Dermis microvascular lymphatic vessel endothelial cell (primary cell): ENCODE measurements around the gene DNAAF2. TPM values are rescaled to one million over a fixed set of nuclear protein-coding genes. Genes with fewer than 3 reads are reported as not detected.
"Not testable (repeated sequence)": the region's sequence is repeated elsewhere in the genome, so short reads cannot be mapped to it uniquely, and the experiment has no call there.

Experiments used
- DNase-seq, 2 donors: peaks; one replicate each; pipeline versions ENCODE4 v3.0.0 to v3.0.0-alpha.2; 2010; ENCODE audit warnings: low read depth in 2 of 2
- total RNA-seq: library from RNA; depleted of rRNA; stranded (reverse); fragments of >200 nt; gene quantifications from 2 replicates; pipeline ENCODE4 v1.2.1, GENCODE V29; 2014

DNAAF2 gene
- total RNA-seq, 1 donor from 2014 or later: 7.2 TPM

DNA sequence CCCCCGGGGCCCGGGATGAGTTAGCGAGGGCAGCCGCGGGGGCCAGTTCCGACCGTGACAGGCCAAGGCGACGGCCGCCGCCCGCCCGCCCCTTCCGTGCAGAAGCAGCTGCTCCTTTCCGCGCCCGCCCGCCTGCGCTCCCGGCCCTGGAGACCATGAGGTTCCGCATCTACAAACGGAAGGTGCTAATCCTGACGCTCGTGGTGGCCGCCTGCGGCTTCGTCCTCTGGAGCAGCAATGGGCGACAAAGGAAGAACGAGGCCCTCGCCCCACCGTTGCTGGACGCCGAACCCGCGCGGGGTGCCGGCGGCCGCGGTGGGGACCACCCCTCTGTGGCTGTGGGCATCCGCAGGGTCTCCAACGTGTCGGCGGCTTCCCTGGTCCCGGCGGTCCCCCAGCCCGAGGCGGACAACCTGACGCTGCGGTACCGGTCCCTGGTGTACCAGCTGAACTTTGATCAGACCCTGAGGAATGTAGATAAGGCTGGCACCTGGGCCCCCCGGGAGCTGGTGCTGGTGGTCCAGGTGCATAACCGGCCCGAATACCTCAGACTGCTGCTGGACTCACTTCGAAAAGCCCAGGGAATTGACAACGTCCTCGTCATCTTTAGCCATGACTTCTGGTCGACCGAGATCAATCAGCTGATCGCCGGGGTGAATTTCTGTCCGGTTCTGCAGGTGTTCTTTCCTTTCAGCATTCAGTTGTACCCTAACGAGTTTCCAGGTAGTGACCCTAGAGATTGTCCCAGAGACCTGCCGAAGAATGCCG is 13.7 kb downstream of the DNAAF2 start:
- DNase-seq: peak in 1 of 2 donors; percentile 75

DNA sequence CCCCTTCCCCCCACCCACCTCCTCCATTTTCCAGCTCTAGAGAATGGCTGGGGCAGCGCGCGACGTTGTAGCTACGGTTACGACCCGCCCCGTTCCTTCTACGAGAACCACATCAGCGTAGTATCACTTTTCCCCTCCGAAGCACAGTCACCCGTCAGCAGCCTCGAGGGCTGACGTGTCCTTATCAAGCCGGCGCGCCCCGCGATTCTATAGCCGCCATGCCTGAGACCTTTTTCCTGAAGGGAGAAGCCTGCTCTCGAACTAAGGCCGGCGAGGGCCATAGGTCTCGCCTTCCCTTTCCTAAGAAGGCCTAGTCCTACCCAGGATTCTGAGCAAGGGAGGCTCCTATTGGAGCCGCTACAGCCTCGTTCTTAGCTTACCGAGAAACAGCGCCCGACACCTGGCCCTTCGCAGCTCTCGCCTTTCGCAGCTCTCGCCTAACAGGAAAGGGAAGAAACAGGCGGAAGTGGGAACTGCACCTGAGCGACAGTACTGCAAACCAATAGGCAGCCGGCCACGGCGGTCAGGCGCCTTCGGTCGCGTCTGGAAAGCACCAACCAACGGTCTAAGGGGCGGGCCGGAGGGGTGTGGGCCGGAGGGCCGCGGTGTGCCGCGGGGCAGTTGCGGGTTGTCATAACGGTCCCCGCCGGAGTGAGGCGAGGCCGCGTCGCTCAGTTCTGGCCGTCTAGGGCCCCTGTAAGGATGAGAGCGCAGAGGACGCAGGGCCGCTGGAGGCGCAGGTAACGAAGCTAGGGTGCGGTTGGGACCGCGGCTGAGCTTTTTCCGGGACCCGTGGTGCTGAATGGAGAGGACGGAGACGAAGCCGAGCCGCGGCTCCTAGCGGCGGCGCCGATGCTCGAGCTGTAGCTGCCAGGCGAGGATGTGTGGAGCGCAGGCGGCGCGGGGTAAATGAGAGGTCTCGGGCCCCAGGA is 14.6 kb downstream of the DNAAF2 start, which contains the start of the genes MGAT2 and RPL36AL:
MGAT2 (plus strand) TSS at position 618 of the 932 bp plus-strand sequence. CDS start 470 bp downstream, outside the sequence.
RPL36AL (minus strand) TSS at position 445 of the 932 bp plus-strand sequence. CDS start 1,522 bp downstream, outside the sequence.
- peak; percentile 97 to 99 for DNase-seq

DNA sequence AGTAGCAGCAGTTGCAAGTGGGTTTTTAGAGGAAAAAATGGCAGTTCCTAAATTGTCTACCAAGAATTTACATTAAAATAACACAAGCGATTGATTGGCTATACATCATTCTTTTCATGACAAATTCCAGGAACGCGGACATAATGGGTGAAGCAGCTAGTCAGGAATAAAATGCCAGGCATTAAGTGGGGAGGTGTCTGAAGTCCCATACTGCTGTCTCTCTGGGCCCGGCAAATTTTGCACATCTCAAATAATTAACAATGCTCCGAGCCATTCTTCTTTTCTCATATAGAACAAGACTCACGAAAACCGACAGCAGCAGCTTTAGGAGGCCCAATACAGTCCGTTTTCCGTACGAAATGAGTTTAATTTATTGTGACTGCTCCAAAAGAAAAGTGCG is 15.3 kb downstream of the DNAAF2 start:
- DNase-seq: no peak

DNA sequence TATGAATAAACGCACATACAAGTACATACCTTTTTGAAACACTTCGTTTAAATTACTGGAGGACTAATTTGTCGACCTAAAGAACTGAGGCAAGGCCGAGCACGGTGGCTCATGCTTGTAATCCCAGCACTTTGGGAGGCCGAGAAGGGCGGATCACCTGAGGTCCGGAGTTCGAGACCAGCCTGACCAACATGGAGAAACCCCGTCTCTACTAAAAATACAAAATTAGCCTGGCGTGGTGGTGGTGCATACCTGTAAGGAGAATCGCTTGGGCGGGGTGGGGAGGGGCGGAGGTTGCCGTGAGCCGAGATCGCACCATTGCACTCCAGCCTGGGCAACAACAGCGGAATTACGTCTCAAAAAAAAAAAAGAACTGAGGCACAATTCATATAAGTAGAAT is 15.8 kb downstream of the DNAAF2 start:
- not testable (repeated sequence) for DNase-seq

DNA sequence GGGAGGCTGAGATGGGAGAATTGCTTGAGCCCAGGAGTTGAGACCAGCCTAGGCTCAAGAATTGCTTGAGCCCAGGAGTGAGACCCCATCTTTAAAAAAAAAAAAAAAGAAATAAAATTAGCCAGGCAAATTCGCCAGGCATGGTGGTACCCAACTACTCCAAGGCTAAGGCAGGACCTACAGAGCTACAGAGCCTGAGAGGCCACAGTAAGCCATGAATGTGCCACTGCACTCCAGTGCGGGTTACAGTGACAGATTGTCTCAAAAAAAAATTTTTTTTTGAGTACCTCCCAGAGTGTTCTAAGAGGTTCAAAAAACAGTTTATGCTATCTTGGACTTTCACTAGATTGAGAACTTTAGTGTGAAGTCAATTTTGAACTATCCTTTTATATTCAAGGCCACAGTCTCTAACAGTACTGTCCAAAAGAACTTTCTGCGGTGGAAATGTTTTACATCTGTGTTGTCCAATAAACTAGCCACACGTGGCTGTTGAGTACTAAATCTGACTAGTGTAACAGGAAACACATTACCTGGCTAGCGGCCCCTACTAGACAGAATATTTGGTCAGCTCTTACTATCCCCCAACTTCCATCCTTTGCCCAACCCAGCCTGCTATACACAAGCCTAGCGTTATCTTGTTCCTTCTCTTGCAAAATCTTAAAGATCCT is 17.1 kb downstream of the DNAAF2 start:
- DNase-seq: no peak

DNA sequence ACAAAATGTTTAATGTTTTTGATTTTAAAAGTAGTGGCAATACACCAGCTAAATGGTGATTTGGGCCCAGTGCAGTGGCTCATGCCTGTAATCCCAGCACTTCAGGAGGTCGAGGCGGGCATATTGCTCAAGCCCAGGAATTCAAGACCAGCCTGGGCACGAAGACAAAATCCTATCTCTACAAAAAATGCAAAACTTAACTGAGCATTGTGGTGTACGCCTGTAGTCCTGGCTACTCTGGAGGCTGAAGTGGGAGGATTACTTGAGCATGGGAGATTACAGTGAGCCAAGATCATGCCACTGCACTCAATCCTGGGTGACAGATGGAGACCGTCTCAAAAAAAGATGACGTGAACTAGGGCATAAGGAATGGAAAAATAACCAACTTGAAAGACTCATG is 19.3 kb downstream of the DNAAF2 start:
- no peak for DNase-seq

DNA sequence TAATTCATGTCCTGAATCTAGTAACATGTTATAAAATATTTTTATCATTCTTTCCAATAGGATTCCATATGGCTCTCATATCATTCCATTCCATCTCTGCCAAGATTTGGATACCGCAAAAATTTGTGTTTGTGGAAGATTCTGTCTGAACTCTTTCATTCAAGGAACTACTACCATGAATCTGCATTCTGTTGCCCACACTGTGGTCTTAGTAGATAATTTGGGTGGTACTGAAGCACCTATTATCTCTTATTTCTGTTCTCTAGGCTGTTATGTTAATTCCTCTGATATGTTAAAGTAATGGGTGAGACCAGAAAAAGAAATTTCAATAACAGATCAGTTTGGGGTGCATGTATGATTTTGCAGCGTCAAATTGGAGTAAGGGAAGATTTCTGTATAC is 20.8 kb downstream of the DNAAF2 start:
- DNase-seq: no peak

DNA sequence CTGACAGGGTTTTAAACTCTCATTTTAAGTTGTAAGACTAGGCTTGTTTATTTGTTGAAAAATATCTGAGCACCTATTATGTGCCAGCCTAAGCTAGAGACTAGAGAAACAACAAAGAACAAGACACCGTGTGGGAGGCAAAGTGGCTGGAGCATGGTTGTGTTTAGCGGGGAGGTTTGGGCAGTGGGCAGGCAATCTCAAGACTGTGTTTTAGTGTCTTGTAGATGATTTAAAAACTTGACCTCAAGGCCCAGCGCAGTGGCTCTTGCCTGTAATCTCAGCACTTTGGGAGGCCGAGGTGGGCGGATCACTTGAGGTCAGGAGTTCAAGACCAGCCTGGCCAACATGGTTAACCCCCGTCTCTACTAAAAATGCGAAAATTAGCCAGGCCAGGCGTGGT is 22.4 kb downstream of the DNAAF2 start:
- DNase-seq: no peak

DNA sequence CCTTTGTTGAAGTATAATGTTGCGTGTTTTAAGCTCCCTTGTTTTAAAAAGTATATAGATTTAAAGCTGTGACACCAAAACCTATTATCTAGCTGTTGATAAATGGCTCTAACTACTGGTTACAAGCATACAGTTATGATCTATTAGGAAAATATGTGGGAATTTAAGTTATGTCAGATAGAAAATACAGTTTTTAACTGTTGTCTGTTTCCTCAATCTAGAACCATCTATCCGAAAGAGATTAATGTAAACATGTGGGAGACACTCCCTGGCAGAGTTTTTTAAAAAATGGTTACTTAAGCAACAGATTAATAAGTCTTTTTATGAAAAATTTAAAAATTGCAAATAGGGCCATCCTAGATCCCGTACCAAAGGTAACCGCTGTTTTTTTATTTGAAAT is 22.8 kb downstream of the DNAAF2 start:
- DNase-seq: no peak

DNA sequence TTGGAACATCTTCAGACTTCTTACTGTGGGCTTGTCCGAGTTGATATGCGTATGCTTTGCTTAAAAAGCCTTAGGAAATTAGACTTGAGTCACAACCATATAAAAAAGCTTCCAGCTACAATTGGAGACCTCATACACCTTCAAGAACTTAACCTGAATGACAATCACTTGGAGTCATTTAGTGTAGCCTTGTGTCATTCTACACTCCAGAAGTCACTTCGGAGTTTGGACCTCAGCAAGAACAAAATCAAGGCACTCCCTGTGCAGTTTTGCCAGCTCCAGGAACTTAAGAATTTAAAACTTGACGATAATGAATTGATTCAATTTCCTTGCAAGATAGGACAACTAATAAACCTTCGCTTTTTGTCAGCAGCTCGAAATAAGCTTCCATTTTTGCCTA is 27.5 kb downstream of the DNAAF2 start:
- DNase-seq: no peak

DNA sequence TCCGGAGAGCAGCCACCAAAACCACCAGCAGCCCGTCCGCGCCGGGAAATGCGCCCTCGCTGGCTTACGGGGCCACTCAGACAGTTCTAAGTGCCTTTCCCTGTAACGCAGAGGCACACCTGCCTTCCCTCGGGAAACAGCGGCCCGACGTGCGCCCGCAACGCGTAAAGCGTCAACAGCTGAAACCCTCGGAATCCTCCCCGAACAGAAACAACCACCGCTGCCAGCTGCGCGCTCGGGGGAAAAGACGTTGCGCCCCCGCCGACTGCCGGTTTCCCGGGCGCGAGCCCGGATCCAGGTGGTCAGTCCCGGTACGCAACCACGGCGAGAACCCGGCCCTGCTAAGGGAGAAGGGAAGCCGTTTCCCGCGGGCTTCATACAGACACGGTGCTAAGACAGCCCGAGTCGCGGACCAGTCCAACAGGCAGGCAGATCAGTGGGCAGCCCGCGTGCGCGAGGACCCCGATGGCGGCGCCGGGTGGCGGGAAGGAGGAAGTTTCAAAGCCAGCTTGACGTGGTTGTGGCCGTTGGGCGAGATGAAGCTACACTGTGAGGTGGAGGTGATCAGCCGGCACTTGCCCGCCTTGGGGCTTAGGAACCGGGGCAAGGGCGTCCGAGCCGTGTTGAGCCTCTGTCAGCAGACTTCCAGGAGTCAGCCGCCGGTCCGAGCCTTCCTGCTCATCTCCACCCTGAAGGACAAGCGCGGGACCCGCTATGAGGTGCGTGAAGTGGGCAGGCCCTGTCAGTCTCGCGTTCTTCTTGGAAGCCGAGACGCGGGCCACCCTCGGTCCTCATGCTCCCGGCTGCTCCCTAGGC is 36.4 kb downstream of the DNAAF2 start, which contains the start of gene LRR1:
LRR1 (plus strand) TSS at position 456 of the 816 bp plus-strand sequence; CDS start at position 537, 81 bp downstream.
- peak; percentile 51 to 86 for DNase-seq

DNA sequence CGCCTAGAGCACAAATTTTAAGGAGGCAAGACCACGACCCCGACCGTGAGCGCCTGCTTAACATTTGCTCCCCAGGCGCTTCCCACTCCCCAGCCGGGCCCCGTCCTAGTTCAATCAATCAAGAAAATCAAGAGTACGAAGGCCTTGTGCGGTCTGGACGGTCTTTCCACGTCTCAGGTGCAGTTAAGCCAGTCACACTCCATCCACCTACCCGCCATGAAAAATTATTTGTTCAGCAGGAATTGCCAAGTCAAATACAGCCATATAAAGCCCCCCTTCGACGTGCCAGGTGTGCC is 36.9 kb downstream of the DNAAF2 start:
- DNase-seq: no peak

DNA sequence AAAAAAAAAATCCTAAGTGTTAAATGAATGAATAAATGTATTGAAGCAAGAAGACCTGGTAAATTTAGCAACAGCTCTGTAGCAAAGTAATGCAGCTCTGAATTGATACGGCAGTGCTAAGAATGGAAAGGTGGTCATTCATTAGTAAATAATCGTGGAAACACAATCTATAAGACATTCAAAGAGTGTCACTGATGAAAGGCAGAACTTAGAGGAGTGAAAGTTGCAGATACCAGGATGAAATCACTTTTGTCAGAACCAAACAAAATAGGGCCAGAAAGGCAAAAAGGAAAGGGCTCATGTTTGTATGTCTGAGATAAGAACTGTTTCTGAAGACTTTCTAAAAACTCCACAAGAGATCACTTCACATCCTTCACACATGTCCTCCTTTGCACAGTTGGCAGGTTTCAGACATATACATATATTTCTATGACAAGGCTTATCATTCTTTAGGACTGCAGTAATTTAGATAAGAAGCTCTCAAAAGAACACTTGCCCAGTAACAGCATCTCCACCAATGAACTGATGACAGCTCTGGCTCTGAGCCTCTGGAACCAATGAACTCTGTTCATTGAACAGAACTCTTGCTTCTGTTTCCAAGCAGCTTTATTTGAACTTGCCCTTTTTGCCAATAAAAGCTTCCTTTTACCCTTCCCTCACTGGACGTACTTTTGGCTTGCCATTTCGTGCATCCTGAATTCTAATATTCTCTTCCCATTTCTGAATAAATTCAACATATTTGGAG is 40.5 kb downstream of the DNAAF2 start:
- peak in 1 of 2 donors; percentile 79 for DNase-seq

DNA sequence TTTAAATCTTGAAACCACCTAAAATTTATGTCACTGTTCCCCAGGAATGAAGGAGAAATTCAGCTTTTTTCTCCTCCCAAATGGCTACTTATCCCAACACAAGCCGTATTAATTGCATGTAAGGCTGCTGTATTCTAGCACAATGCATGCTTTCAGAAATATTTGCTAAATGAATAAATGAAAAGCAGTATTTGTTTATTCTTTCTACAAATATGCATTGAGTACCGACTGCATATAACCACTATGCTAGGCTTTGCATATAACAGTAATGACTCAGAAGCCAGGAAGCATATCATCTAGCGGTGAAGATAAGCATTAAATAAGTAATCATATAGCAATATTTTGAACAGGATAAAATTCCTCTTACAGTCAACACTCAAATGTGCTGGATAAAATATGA is 42.0 kb downstream of the DNAAF2 start:
- DNase-seq: no peak

DNA sequence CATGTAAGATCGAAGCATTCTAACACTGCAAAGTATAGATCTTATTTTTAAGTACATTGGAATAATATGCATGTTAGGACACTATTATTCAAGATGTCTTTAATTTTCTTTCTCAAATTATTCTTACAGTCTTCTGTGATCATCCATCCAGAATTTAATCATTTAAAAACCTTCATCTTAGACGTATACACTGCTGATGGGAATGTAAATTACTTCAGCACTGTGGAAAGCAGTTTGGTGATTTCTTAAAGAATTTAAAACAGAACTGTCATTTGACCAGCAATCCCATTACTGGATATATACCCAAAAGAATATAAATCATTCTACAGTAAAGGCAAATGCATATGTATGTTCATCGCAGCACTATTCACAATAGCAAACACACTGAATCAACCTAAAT is 45.7 kb downstream of the DNAAF2 start:
- no peak for DNase-seq

DNA sequence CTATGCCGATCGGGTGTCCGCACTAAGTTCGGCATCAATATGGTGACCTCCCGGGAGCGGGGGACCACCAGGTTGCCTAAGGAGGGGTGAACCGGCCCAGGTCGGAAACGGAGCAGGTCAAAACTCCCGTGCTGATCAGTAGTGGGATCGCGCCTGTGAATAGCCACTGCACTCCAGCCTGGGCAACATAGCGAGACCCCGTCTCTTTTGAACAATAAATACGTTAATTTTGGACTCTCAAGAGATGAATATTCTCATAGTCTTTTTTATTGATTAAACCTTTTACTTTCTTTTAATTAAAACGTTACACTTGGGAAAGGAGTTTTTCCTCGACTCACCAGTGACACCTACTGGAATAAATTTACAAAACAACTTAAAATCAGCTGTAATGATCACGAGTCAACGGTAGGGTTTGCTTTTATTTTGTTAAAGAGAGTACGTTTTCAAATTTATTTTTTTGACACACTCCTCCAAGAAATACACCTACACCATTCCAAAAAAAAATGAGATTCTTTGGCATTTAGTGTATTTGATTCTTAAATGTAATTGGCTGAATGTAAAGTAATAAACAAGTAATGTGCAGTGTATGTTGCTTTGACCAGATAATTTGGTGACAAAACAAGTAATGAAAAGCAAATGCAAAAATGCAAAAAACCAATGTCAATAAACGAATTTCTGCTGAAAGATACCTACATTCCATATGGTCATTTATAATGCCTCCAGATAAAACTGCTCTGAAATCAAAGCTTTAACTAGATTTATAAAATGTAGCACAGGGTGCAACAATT is 48.2 kb downstream of the DNAAF2 start:
- peak; percentile 72 to 74 for DNase-seq

DNA sequence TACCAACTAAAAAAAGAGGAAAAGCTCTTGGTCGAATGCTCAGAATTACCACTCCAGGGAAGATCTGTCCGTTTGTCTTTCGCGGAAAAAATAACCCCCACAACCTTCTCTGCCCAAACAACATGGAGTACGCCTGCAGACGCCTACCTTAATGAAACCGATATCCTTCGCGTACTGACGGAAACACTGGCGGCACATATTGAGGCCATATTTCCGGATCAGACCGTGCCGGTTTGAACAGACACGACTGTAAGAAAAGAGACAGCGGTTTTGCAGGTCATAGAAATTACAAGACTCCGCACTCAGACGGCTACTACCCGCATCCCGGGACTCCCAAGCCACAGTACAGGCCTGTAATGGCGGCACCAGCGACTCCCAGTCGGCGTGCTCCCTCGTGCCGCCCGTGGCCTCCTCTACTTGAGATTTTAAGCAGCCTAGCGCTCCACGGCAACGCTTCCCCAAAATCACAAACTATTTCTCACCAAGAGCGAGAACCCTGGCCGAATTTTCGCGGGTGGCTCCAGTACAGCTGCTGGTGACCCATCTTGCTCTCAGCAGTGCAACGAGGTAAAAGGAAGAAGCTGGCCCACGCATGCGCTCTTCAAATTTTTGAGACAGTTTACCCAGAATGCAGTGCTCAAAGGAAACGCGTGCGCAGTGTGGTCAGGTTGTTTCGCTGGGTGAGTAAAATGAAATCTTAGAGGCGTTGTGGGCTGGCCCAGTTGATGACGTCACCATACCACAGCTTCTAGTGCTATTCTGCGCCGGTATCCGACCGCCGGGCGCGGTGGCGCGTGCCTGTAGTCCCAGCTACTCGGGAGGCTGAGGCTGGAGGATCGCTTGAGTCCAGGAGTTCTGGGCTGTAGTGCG is 49.0 kb downstream of the DNAAF2 start, which contains the start of gene RPS29:
RPS29 (minus strand) TSS at position 578 of the 870 bp plus-strand sequence; CDS start at position 544, 34 bp downstream.
- peak; percentile 99 for DNase-seq

DNA sequence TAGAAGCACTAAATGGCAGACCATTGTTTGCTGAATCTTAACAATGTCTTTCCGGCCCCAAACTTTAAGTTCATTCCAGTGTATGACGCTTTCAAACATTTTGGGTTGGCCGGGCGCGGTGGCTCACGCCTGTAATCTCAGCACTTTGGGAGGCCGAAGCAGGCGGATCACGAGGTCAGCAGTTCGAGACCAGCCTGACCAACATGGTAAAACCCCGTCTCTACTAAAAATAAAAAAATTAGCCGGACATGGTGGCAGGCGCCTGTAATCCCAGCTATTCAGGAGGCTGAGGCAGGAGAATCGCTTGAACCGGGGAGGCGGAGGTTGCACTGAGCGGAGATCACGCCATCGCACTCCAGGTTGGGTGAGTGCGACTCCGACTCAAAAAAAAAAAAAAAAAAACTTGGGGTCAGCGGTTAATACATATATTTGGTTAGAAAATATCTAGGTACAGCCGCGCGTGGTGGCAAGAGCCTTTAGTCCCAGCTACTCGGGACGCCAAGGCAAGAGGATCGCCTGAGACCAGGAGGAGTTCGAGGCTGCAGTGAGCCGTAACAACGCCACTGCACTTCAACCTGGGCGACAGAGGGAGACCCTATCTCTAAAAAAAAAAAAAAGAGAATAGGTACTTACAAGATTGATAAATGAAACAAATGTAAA is 49.9 kb downstream of the DNAAF2 start:
- peak in 1 of 2 donors; percentile 8 for DNase-seq
